Keratinocyte (primary cell): ENCODE measurements around the gene TBC1D2. TPM values are rescaled to one million over a fixed set of nuclear protein-coding genes. Genes with fewer than 3 reads are reported as not detected.

Experiments
- DNase-seq: peaks from one replicate; pipeline ENCODE4 v3.0.0-alpha.2; 2011; ENCODE audit warnings: low read depth, missing footprints, low spot score
- FAIRE-seq: peaks from 2 replicates; lab custom pipeline; 2011; peaks lifted over from hg19 to GRCh38; lab: Jason Lieb, UNC
- H2AFZ ChIP-seq: 2 replicates; pipeline ENCODE4 v1.6.0; 2012; ENCODE audit warnings: low read length, control low read depth, inconsistent platforms; ENCODE audit not compliant: control insufficient read depth
- H3K27ac ChIP-seq: 2 replicates; pipeline ENCODE4 v1.5.1; 2011; ENCODE audit warnings: low read length; ENCODE audit not compliant: control insufficient read depth, insufficient read depth
- H3K27me3 ChIP-seq: 3 replicates; pipeline ENCODE4 v1.6.0; 2011; ENCODE audit warnings: low read length; ENCODE audit not compliant: control insufficient read depth, insufficient read depth; ENCODE audit errors: extremely low read depth
- H3K36me3 ChIP-seq, 2 experiments: 2 replicates in 1 of 2; 3 replicates in 1 of 2; pipeline ENCODE4 v1.5.1; 2011; ENCODE audit warnings: low read length in 2 of 2, mild to moderate bottlenecking in 1 of 2; ENCODE audit not compliant: control insufficient read depth in 2 of 2, insufficient read depth in 2 of 2; ENCODE audit errors: extremely low read depth in 1 of 2
- H3K4me1 ChIP-seq: 3 replicates; pipeline ENCODE4 v1.5.1; 2011; ENCODE audit warnings: low read length; ENCODE audit not compliant: control insufficient read depth, insufficient read depth; ENCODE audit errors: extremely low read depth
- H3K4me2 ChIP-seq: 3 replicates; pipeline ENCODE4 v1.6.0; 2011; ENCODE audit warnings: low read depth, low read length; ENCODE audit not compliant: control insufficient read depth, insufficient read depth; ENCODE audit errors: extremely low read depth
- H3K4me3 ChIP-seq, 3 experiments: fragments of 200-600 bp in 1 of 3; sonication (generic) in 1 of 3; 2 replicates in 2 of 3; 3 replicates in 1 of 3; pipeline ENCODE4 v1.5.1; 2011 to 2016; ENCODE audit warnings: low read length in 3 of 3, mild to moderate bottlenecking in 3 of 3, control low read depth in 2 of 3, inconsistent platforms in 1 of 3, low read depth in 1 of 3, mixed read lengths in 1 of 3, mixed run types in 1 of 3, moderate library complexity in 1 of 3; ENCODE audit not compliant: control insufficient read depth in 2 of 3, insufficient read depth in 2 of 3; ENCODE audit errors: extremely low read depth in 1 of 3
- H3K79me2 ChIP-seq: 2 replicates; pipeline ENCODE4 v1.6.0; 2012; ENCODE audit warnings: low read length; ENCODE audit not compliant: control insufficient read depth, insufficient read depth
- H3K9ac ChIP-seq: 3 replicates; pipeline ENCODE4 v1.6.0; 2011; ENCODE audit warnings: low read length; ENCODE audit not compliant: control insufficient read depth, insufficient read depth; ENCODE audit errors: extremely low read depth
- H3K9me1 ChIP-seq: 3 replicates; pipeline ENCODE4 v1.6.0; 2011; ENCODE audit warnings: low read length; ENCODE audit not compliant: control insufficient read depth, insufficient read depth; ENCODE audit errors: extremely low read depth
- H3K9me3 ChIP-seq: 2 replicates; pipeline ENCODE4 v1.5.1; 2012; ENCODE audit warnings: low read depth, low read length; ENCODE audit not compliant: control insufficient read depth
- H4K20me1 ChIP-seq: 3 replicates; pipeline ENCODE4 v1.6.0; 2011; ENCODE audit warnings: low read length; ENCODE audit not compliant: control insufficient read depth, insufficient read depth; ENCODE audit errors: extremely low read depth
- EZH2 ChIP-seq: IDR thresholded peaks from one replicate; pipeline ENCODE4 v1.6.1; 2012; ENCODE audit warnings: inconsistent platforms, mild to moderate bottlenecking, low read length, moderate library complexity
- dilution Hi-C: fragments of 300-500 bp; cut with MboI; formaldehyde crosslinking; loops from one replicate; pipeline ENCODE4 v1.7.0; 2020; ENCODE audit warnings: low sequenced_read_pairs; ENCODE audit not compliant: extremely low pct_ligation_motif_present
- polyA plus RNA-seq, 5 experiments: library from polyadenylated mRNA; depleted of rRNA in 3 of 5; stranded (reverse) in 3 of 5; stranded (forward) in 1 of 5; unstranded in 1 of 5; fragments of >200 nt; gene quantifications; 1 replicate in 1 of 5; 2 replicates in 3 of 5; 3 replicates in 1 of 5; pipeline versions ENCODE4 v1.2.1 to v1.2.3, GENCODE V29; 2011 to 2012; ENCODE audit warnings: missing spikeins in 2 of 5, low read depth in 1 of 5, low replicate concordance in 1 of 5
- TF ChIP-seq, protein P1 (sequence below), 3 experiments: IDR thresholded peaks in 1 of 3; conservative IDR thresholded peaks in 1 of 3; optimal IDR thresholded peaks in 1 of 3; 2 replicates in 2 of 3; 3 replicates in 1 of 3; pipeline versions ENCODE3 to v1.5.1; 2011; ENCODE audit warnings: low read length in 3 of 3, mild to moderate bottlenecking in 3 of 3, moderate library complexity in 2 of 3, control low read depth in 1 of 3, inconsistent platforms in 1 of 3; ENCODE audit not compliant: insufficient read depth in 2 of 3; ENCODE audit errors: extremely low read depth in 1 of 3

The TBC1D2 gene
- polyA plus RNA-seq, 1 donor (not counting 4 experiments of a cell fraction or from before 2014, with no cell fraction given), result 59.2 TPM

DNA sequence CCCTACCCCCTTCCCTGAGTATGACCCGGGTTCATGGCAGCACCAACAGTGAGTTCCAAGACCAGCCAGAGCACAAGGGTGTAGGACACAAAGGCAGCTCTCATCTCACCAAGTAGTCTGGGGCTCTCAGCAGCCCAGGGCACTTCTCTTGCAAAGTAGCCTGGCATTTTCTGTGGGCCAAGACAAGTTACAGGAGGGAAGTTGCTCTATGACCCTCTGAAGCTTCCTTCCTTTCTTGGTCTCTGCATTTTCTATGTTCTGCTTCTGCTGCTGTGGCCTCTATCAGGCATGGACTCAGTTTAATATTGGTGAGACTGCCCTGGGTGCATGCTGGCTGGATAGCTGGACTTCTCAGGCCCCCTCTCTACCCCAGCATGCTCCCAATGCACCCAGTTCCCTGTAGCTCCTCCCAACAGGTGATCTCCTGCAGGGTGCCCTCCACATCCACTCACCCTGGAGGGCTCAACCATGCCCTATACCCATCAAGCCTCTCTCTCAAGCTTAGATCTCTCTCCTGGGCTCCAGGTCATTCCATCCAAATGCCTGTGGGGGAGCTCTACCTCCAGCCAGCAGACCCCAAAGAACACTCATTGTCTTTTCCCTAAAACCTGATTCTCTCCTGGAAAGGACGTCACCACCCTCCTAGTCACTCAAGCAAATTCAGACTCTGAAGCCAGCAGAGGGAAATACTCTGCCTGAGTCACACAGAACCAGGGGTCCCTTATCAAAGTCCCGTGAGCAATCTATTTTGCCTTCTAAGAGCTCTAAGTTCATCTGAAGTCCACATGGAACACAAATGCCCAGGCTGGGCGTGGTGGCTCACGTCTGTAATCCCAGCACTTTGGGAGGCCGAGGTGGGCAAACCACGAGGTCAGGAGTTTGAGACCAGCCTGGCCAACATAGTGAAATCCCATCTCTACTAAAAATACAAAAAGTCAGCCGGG is 13.8 kb downstream of the TBC1D2 start:
- Histone ChIP-seq H3K27me3 (no peaks in the 10 kb centered on the region), H3K4me2 (no peak overlapping the region), H3K36me3 (peaks cover 37% of the 10 kb centered on the region in 2 experiments), H3K79me2 (peaks cover 69% of the 10 kb centered on the region), H2AFZ (no peak overlapping the region), H3K9me3 (no peaks in the 10 kb centered on the region), H4K20me1 (no peaks in the 10 kb centered on the region), H3K4me3 (no peak overlapping the region), H3K4me1 (peaks cover 17% of the 10 kb centered on the region), H3K9me1 (no peaks in the 10 kb centered on the region), H3K27ac (no peak overlapping the region), H3K9ac (no peak overlapping the region)
- DNase-seq (no peak), FAIRE-seq (no peak)
- dilution Hi-C loops, result no loop called here
- TF ChIP-seq, protein P1, sequence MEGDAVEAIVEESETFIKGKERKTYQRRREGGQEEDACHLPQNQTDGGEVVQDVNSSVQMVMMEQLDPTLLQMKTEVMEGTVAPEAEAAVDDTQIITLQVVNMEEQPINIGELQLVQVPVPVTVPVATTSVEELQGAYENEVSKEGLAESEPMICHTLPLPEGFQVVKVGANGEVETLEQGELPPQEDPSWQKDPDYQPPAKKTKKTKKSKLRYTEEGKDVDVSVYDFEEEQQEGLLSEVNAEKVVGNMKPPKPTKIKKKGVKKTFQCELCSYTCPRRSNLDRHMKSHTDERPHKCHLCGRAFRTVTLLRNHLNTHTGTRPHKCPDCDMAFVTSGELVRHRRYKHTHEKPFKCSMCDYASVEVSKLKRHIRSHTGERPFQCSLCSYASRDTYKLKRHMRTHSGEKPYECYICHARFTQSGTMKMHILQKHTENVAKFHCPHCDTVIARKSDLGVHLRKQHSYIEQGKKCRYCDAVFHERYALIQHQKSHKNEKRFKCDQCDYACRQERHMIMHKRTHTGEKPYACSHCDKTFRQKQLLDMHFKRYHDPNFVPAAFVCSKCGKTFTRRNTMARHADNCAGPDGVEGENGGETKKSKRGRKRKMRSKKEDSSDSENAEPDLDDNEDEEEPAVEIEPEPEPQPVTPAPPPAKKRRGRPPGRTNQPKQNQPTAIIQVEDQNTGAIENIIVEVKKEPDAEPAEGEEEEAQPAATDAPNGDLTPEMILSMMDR (optimal IDR thresholded peaks at IDR 0.05 in 1 of 3, IDR thresholded peaks at IDR 0.05 in 1 of 3, conservative IDR thresholded peaks at IDR 0.05 in 1 of 3; ENCODE audit: extremely low read depth in 1 of 3, insufficient read depth in 2 of 3, low read length in 3 of 3), result no peak
- TF ChIP-seq EZH2, result no peak

- Histone ChIP-seq H3K4me3 (no peak overlapping the region), H3K9me1 (no peaks in the 10 kb centered on the region), H3K9me3 (no peaks in the 10 kb centered on the region), H3K79me2 (peaks cover 65% of the 10 kb centered on the region), H3K27me3 (no peaks in the 10 kb centered on the region), H3K4me1 (peaks cover 14% of the 10 kb centered on the region), H2AFZ (no peak overlapping the region), H4K20me1 (no peaks in the 10 kb centered on the region), H3K4me2 (no peak overlapping the region), H3K9ac (no peak overlapping the region), H3K27ac (no peak overlapping the region), H3K36me3 (peaks cover 35 to 36% of the 10 kb centered on the region in 2 experiments)
- DNase-seq, result no peak
- FAIRE-seq, result no peak
- TF ChIP-seq EZH2, result no peak
- TF ChIP-seq, protein P1 (optimal IDR thresholded peaks at IDR 0.05 in 1 of 3, IDR thresholded peaks at IDR 0.05 in 1 of 3, conservative IDR thresholded peaks at IDR 0.05 in 1 of 3; ENCODE audit: extremely low read depth in 1 of 3, insufficient read depth in 2 of 3, low read length in 3 of 3), result no peak
- dilution Hi-C loops, result no loop called here
Measured at GRCh38 chr9:98240475-98240874, 15.0 kb downstream of the TBC1D2 start.
